ENCODE data around the gene MAPK7.

The MAPK7 gene

DNA sequence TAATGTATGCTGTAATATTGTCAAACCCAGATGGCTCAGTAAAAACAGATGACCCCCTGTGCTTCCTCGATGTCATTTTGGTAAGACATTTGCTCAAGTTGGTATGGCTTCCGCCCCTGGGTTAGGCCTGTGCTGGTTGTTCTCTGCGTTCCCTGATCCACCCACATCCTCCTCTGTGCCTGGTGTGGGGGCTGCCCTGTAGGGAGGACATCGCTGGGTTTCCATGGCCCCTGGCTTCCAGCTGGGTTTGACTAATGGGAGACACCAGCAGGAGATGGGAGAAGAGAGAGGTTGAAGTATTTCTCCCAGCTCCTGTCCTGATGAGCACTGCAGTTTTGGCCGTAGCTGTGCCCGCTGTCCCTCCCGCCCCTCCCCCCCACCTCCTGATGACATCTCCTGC, 13.1 kb downstream of the MAPK7 start:
- Mint-ChIP-seq H3K27ac (peak overlapping the region; percentile 95 to 97 (median 96)), H3K4me1 (peaks cover 55% of the 10 kb centered on the region), H3K27me3 (ENCODE audit: low read depth) (no peaks in the 10 kb centered on the region), H3K36me3 (ENCODE audit: low read depth) (no peaks in the 10 kb centered on the region), H3K9me3 (no peaks in the 10 kb centered on the region), H3K4me3 (peak overlapping the region in 1 of 3 experiments; percentile 46)
- TF ChIP-seq, protein P1, sequence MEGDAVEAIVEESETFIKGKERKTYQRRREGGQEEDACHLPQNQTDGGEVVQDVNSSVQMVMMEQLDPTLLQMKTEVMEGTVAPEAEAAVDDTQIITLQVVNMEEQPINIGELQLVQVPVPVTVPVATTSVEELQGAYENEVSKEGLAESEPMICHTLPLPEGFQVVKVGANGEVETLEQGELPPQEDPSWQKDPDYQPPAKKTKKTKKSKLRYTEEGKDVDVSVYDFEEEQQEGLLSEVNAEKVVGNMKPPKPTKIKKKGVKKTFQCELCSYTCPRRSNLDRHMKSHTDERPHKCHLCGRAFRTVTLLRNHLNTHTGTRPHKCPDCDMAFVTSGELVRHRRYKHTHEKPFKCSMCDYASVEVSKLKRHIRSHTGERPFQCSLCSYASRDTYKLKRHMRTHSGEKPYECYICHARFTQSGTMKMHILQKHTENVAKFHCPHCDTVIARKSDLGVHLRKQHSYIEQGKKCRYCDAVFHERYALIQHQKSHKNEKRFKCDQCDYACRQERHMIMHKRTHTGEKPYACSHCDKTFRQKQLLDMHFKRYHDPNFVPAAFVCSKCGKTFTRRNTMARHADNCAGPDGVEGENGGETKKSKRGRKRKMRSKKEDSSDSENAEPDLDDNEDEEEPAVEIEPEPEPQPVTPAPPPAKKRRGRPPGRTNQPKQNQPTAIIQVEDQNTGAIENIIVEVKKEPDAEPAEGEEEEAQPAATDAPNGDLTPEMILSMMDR (IDR thresholded peaks at IDR 0.05; ENCODE audit: unreplicated experiment in 3 of 3), result no peak

DNA sequence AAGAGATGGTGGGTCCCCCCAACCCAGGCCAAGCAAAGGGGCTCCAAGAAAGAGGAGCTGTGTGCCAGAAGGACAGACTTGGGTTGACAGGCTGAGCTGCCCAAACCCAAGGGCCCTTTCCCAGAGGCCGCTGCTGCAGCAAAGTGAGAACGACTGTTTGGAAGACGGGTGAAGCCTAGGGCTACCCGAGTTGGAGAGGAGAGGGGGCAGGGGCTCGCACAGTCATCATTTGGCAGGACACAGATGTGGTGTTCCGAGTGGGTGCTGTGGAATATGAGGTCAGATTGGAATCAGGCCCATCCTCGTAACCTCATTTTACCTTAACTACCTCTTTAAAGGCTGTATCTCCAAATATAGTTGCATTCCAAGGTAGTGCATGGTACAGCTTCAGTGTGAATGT, 14.0 kb downstream of the MAPK7 start:
- peak overlapping the region; percentile 95 to 97 (median 96) for H3K27ac Mint-ChIP-seq
- TF ChIP-seq, protein P1 (IDR thresholded peaks at IDR 0.05; ENCODE audit: unreplicated experiment in 3 of 3), result no peak

DNA sequence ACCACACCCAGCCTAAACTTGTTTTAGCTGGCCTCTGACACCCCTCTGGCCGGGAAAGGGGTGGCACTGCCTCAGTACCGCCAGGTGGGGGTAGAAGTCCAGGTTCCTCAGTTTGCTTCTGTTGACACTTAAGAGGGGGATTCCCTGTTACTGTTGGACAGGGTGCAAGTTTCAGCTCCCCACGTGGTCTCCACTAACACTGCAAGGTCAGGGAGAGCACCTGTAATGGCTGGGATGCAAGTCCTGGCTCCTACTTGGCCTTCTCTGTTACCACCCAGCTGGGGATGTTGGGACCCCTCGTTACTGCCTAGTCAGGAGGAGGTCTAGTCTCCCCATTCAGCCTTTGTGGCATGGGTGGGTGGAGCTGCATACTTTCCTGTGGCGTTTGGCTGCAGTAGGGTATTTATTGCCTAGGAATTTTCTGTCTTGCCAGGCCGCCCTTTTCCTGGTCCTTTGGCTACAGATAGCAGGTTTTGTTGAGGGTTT, 19.3 kb downstream of the MAPK7 start:
- Mint-ChIP-seq H3K4me3 (no peak overlapping the region), H3K27ac (peak overlapping the region; percentile 80 to 88 (median 85))

More for the DNA sequence above, 14.0 kb downstream of the MAPK7 start:
- no peaks in the 10 kb centered on the region for H3K36me3 Mint-ChIP-seq (ENCODE audit: low read depth)
- no peaks in the 10 kb centered on the region for H3K9me3 Mint-ChIP-seq
- H3K4me1 Mint-ChIP-seq, result peaks cover 52% of the 10 kb centered on the region
- H3K27me3 Mint-ChIP-seq (ENCODE audit: low read depth), result no peaks in the 10 kb centered on the region
- H3K4me3 Mint-ChIP-seq, result no peak overlapping the region

DNA sequence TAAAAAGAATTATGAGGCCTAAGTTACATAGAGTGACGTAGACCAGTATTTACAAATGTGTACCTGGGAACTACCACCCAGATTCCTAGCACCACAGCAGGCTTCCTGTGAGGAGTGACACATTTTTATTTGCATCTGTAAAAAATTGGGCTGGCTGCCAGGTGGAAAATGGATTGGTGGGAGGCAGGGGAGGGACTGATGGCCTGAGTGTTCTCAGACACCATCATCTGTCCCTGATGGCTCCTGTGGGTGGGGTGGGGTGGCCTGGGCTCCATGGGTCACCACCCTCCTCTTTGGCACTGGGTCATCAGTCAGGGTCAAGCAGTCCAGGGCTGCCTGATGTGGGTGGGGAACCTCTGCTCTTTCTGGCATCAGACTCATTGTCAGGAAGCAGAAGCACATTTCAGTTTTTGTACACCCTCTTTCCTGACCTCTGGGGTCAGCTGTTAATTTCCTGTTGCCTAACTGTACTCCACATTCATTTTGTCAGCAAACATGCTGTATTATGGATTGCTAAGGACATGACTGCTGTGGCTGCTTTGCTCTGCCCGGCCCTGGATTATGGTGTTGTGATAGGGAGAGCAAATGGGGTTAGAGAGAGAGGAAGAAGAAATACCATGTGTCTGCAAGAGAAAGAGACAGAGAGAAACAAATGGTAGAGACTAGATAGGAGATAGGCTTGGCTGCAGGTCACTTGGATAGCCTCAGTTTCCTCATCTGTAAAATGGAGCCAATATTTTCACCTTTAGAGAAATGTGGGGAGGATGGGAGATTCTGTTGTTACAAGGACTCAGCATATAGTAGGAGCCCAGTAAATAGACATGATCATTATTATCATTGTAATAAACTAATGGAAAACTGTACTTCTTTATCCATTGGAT, 20.2 kb downstream of the MAPK7 start:
- Mint-ChIP-seq H3K27ac (peak overlapping the region; percentile 80 to 91 (median 88)), H3K4me3 (peak overlapping the region in 2 of 3 experiments; percentile 2 to 14), H3K36me3 (ENCODE audit: low read depth) (no peaks in the 10 kb centered on the region), H3K9me3 (no peaks in the 10 kb centered on the region), H3K27me3 (ENCODE audit: low read depth) (no peaks in the 10 kb centered on the region), H3K4me1 (peaks cover 30% of the 10 kb centered on the region)
- TF ChIP-seq, protein P1 (IDR thresholded peaks at IDR 0.05; ENCODE audit: unreplicated experiment in 3 of 3), result no peak

More for the DNA sequence above, 19.3 kb downstream of the MAPK7 start:
- TF ChIP-seq, protein P1 (IDR thresholded peaks at IDR 0.05; ENCODE audit: unreplicated experiment in 3 of 3), result no peak
- H3K36me3 Mint-ChIP-seq (ENCODE audit: low read depth), result no peaks in the 10 kb centered on the region
- peaks cover 33% of the 10 kb centered on the region for H3K4me1 Mint-ChIP-seq
- no peaks in the 10 kb centered on the region for H3K27me3 Mint-ChIP-seq (ENCODE audit: low read depth)
- no peaks in the 10 kb centered on the region for H3K9me3 Mint-ChIP-seq

DNA sequence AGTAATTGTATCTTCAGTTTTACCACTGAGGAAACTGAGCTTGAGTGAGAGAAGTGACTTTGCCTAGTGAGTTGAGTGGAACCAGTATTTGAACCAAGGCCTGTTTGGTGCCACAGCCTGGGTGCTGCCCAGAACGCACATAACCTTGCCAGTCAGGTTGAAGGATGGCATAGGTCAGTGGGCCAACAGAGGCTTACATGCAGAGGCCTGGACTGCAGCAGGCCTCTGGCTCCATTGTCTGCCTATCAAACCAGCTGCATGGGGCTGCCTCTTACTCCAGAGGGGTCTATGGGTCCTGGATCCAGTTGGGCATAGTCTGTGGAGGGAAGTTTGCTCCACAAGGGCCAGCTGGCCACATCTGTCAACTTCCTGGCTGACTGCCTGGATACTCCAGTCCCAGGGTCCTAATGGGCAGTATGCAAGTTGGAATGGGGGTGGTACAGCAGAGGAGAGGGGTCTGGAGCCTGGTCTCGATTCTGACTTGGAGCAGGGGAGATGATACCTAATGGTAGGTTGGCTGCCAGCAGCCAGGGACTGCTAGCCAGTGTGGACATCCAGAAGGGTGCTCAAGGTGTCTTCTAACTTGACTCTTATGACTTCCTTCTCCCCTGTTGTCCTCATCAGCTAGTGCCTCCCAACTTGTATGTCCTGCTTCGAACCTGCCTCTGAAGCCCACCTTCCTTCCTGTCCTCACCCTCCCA, 21.6 kb downstream of the MAPK7 start:
- Mint-ChIP-seq H3K27me3 (ENCODE audit: low read depth) (no peaks in the 10 kb centered on the region), H3K4me3 (no peak overlapping the region), H3K4me1 (peaks cover 28% of the 10 kb centered on the region), H3K9me3 (no peaks in the 10 kb centered on the region), H3K36me3 (ENCODE audit: low read depth) (no peaks in the 10 kb centered on the region), H3K27ac (peak overlapping the region in 1 of 3 experiments; percentile 39)
- TF ChIP-seq, protein P1 (IDR thresholded peaks at IDR 0.05; ENCODE audit: unreplicated experiment in 3 of 3), result no peak
